HG03565 (cell line): ENCODE measurements around the gene ATXN1.

ENCODE experiments used
- ATAC-seq: cut with Tn5 transposase; IDR thresholded peaks from one replicate; pipeline ENCODE4 v1.9.1; 2021; ENCODE audit warnings: mild to moderate bottlenecking, moderate library complexity; ENCODE audit not compliant: unreplicated experiment

Gene ATXN1

GRCh38 chr6:16251706-16252105, 509.6 kb downstream of the ATXN1 start:
- no peak for ATAC-seq

- ATAC-seq = no peak
These were observed 511.3 kb downstream of the ATXN1 start for GRCh38 chr6:16249971-16250370.
